GM19324 (cell line): Measurements from ENCODE around the gene KBTBD4.

Experiments
- ATAC-seq: cut with Tn5 transposase; IDR thresholded peaks from one replicate; pipeline ENCODE4 v1.9.1; 2021; ENCODE audit warnings: mild to moderate bottlenecking, moderate library complexity; ENCODE audit not compliant: unreplicated experiment, low FRiP score

The KBTBD4 gene

GRCh38 chr11:47578524-47579494, at the start of gene KBTBD4, which contains the start of gene NDUFS3:
TSS of gene KBTBD4 (minus strand) at chr11:47578970. CDS start at chr11:47578951, 19 bp downstream.
TSS of gene NDUFS3 (plus strand) at chr11:47579074. CDS start at chr11:47579092, 18 bp downstream.
- peak; percentile 94 for ATAC-seq

GRCh38 chr11:47628026-47628425, 49.3 kb upstream of the KBTBD4 start:
- no peak for ATAC-seq

- no peak for ATAC-seq
Measured at GRCh38 chr11:47626234-47626633, 47.5 kb upstream of the KBTBD4 start.

GRCh38 chr11:47620836-47621378, 42.1 kb upstream of the KBTBD4 start:
- ATAC-seq = no peak

GRCh38 chr11:47617417-47617809, 38.6 kb upstream of the KBTBD4 start:
- no peak for ATAC-seq

GRCh38 chr11:47616726-47617416, 38.1 kb upstream of the KBTBD4 start:
- ATAC-seq = no peak

- no peak for ATAC-seq
Measured at GRCh38 chr11:47615249-47615648, 36.5 kb upstream of the KBTBD4 start.

GRCh38 chr11:47611348-47611794, 32.6 kb upstream of the KBTBD4 start:
- peak; percentile 72 for ATAC-seq

- ATAC-seq = no peak
Measured at GRCh38 chr11:47609675-47610074, 30.9 kb upstream of the KBTBD4 start.

GRCh38 chr11:47607380-47607779, 28.6 kb upstream of the KBTBD4 start:
- ATAC-seq = no peak

- ATAC-seq = no peak
Measured at GRCh38 chr11:47606731-47607130, 28.0 kb upstream of the KBTBD4 start.

GRCh38 chr11:47605921-47606320, 27.2 kb upstream of the KBTBD4 start:
- ATAC-seq = no peak

- ATAC-seq = no peak
Measured at GRCh38 chr11:47603295-47603694, 24.5 kb upstream of the KBTBD4 start.

GRCh38 chr11:47599902-47600301, 21.1 kb upstream of the KBTBD4 start:
- ATAC-seq = no peak

GRCh38 chr11:47595967-47596366, 17.2 kb upstream of the KBTBD4 start:
- no peak for ATAC-seq

- no peak for ATAC-seq
Measured at GRCh38 chr11:47595029-47595428, 16.3 kb upstream of the KBTBD4 start.

GRCh38 chr11:47593934-47594855, 15.4 kb upstream of the KBTBD4 start, which contains the start of gene C1QTNF4:
TSS of gene C1QTNF4 (minus strand) at chr11:47594411. CDS start at chr11:47590810, 3,601 bp downstream.
- no peak for ATAC-seq

GRCh38 chr11:47593492-47593933, 14.7 kb upstream of the KBTBD4 start:
- ATAC-seq = no peak

- ATAC-seq = no peak
Measured at GRCh38 chr11:47592970-47593369, 14.2 kb upstream of the KBTBD4 start.

GRCh38 chr11:47592251-47592650, 13.5 kb upstream of the KBTBD4 start:
- no peak for ATAC-seq
